HG03064 (cell line): ENCODE results near the gene GLP2R.

Source experiments
- ATAC-seq: cut with Tn5 transposase; IDR thresholded peaks from one replicate; pipeline ENCODE4 v1.9.1; 2021; ENCODE audit warnings: low read depth; ENCODE audit not compliant: unreplicated experiment

GLP2R gene

GRCh38 chr17:9811537-9811936, 14.2 kb upstream of the GLP2R start:
- no peak for ATAC-seq

- ATAC-seq, result no peak
These were observed 12.6 kb upstream of the GLP2R start for GRCh38 chr17:9813166-9813565.

GRCh38 chr17:9814337-9814945, 11.3 kb upstream of the GLP2R start:
- no peak for ATAC-seq

GRCh38 chr17:9816472-9816871, 9.3 kb upstream of the GLP2R start:
- ATAC-seq, result no peak

- ATAC-seq, result no peak
These were observed 8.6 kb upstream of the GLP2R start for GRCh38 chr17:9817086-9817485.

GRCh38 chr17:9818760-9819159, 7.0 kb upstream of the GLP2R start:
- ATAC-seq, result no peak

- ATAC-seq, result no peak
These were observed 5.3 kb upstream of the GLP2R start for GRCh38 chr17:9820448-9820847.

- ATAC-seq, result no peak
These were observed 3.8 kb upstream of the GLP2R start, which contains the start of gene GSG1L2 for GRCh38 chr17:9821921-9822320. GSG1L2 (minus strand) TSS chr17:9822079; CDS start chr17:9822071, 8 bp downstream.

- ATAC-seq, result no peak
These were observed 1.6 kb upstream of the GLP2R start for GRCh38 chr17:9824094-9824493.

- ATAC-seq, result no peak
These were observed 856 bp upstream of the GLP2R start for GRCh38 chr17:9824797-9825338.

- no peak for ATAC-seq
These were observed 2.9 kb downstream of the GLP2R start for GRCh38 chr17:9828296-9829295.

GRCh38 chr17:9829343-9829742, 3.6 kb downstream of the GLP2R start:
- no peak for ATAC-seq

- ATAC-seq, result no peak
These were observed 5.0 kb downstream of the GLP2R start for GRCh38 chr17:9830711-9831110.

- no peak for ATAC-seq
These were observed 8.2 kb downstream of the GLP2R start for GRCh38 chr17:9833922-9834321.

GRCh38 chr17:9837551-9838471, 12.1 kb downstream of the GLP2R start:
- ATAC-seq, result no peak

GRCh38 chr17:9839433-9839832, 13.7 kb downstream of the GLP2R start:
- ATAC-seq, result no peak

- ATAC-seq, result no peak
These were observed 16.5 kb downstream of the GLP2R start for GRCh38 chr17:9842057-9842758.

GRCh38 chr17:9843152-9844010, 17.7 kb downstream of the GLP2R start:
- ATAC-seq, result no peak

- ATAC-seq, result no peak
These were observed 18.4 kb downstream of the GLP2R start for GRCh38 chr17:9844153-9844552.
